ENCODE data around the gene RASGEF1C.

RASGEF1C gene

DNA sequence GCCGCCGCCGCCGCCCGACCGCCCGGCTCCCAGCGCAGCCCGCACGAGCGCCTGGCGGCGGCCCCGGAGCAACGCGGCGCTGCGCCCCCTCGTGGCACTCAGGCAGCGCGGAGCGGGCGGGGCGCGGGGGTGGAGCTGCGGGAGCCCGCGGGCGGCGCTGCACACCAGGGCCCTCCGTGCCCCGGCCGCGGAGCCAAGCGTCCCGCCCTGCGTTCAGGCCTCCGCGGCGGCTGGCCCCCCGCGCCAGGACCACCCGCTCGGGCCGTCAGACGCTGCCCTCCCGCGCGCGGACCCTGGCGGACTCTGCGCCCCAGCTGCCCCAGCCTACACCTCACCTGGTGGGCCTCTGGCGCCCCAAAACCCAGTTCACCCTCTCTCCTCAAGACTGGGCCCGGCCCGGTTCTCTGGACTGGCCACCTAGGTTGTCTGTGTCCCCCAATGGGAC lies at the start of gene RASGEF1C:
TSS of gene RASGEF1C (minus strand) at position 75 of the 445 bp plus-strand sequence. CDS start 71,159 bp downstream, outside the sequence.
- FAIRE-seq: no peak

DNA sequence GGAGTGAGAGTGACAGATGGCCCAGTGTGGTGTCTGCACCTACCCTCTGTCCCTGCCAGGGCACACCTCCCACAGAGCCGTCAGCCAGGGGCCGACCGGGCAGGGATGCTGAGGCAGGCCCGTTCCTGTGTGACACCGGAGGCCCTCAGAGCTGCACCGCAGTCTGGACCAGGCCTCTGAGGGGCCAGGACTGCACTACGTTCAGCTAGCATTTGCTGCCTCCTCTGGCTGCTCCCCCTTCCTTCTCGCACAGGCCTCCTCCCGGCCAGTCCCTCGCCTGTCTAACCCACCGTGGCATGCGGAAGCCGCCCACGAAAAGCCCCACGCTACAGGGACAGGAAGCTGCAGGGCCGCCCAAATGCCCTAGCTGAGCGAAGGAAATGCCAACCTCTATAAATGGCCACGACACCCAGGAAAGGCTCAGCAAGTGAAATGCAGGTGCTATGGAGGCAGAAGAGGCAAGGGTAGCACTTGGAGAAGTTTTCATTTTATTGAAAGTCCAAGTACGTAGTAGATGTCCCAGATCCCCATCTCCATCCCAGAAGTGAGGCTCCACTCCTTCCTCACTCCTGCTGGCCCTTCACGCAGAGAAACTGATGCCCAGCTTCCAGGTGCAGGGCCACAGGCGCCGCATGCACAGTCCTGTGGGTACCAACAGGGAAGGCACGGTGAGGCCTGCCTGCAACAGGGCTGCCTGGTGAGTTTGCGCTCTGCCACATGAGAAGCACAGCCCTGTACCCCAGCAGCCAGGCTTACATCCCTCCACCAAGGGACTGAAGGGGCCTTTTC lies 44.2 kb upstream of the RASGEF1C start:
- no peak for FAIRE-seq

- no peak for FAIRE-seq
Measured at GRCh38 chr5:180251887-180252286, 42.9 kb upstream of the RASGEF1C start.

- FAIRE-seq: no peak
Measured at GRCh38 chr5:180251141-180251540, 42.1 kb upstream of the RASGEF1C start.

- no peak for FAIRE-seq
Measured at GRCh38 chr5:180250329-180250728, 41.3 kb upstream of the RASGEF1C start.

DNA sequence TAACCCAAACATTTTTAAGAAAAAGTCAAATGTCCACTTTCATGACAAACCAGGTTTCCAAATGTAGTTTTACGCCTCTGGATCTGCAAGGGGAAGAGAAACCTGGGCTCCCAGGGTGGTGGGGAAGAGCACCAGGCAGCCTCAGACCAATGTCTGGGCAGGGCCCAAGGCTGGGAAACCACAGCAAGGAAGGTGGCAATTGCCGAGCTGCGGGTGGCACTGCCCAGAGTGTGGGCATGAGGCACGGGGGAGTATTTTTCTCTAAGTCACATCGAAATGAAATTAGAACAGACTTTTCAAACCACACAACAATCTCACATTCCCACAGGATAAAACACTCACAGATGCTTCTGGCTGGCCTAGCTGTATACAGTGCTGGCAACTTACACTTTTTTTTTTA lies 32.6 kb upstream of the RASGEF1C start:
- FAIRE-seq: no peak

DNA sequence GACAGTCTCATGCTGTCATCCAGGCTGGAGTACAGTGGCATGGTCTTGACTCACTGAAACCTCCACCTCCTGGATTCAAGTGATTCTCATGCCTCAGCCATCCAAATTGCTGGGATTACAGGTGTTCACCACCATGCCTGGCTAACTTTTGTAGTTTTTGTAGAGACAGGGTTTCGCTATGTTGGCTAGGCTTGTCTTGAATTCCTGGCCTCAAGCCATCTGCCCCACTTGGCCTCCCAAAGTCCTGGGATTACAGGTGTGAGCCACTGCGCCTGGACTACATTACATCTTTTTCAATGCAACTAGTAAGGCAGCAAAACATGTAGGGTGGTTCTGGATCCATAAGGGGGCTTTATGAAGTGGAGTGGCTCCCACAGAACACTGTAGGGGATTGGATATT lies 29.6 kb upstream of the RASGEF1C start:
- no peak for FAIRE-seq

DNA sequence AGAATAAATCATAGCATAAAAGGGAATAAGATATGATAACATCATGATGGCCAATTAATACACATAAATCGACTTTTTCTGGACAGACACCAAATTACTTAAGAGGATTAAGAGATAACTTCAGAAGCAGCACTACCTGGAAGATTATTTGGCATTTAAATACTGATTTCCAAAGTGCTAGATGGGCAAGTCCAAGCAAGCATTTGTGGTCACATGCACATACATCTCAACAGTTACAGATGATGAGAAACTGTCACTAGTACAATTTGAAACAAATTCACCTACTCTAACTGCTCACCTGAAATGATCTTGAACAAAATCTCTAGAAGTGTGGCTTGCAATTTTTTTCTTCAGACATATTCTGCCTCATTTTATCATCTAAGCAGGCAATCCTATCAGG lies 26.8 kb upstream of the RASGEF1C start:
- no peak for FAIRE-seq

DNA sequence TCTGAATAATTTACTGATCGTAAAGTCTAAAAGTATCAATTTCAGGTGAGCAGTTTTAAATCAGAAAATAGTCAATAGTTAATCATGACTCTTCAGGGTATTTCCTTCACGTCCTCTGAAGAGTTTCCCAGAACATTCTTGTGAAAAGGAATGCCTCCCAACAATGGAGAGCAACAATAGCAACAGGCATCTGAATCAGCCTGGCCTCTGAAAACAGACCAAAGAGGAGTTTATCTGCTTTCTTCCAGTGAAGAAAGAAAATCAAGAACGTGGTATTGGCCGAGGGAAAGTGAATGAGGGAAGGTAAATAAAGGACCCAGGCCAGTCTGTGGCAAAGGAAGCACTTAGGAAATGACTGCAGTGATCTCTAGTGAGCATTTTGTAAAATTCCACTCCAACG lies 26.1 kb upstream of the RASGEF1C start:
- FAIRE-seq: no peak

- no peak for FAIRE-seq
Measured at GRCh38 chr5:180234271-180234670, 25.3 kb upstream of the RASGEF1C start.

GRCh38 chr5:180233729-180234128 lies 24.7 kb upstream of the RASGEF1C start:
- no peak for FAIRE-seq

- FAIRE-seq: no peak
Measured at GRCh38 chr5:180230017-180230416, 21.0 kb upstream of the RASGEF1C start.

DNA sequence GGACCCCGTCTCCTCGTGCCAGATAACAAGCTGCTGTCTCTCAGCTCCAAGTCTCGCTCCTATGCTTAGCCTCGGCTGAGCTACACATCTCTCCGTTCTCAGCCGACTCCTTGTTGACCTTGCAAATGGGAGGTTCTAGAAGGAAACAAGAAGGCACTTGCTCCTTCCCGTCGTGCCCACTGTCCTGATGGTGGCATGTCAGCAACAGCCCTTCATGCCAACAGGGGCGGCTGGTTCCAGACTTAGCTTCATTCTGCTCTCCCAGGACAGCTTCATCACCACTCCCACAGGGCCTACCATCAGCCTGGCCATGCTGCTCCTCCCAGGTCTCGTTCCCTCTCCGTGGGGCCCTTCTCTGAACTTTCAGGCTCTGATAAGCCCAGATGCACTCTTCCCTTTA lies 13.0 kb upstream of the RASGEF1C start:
- FAIRE-seq: no peak

DNA sequence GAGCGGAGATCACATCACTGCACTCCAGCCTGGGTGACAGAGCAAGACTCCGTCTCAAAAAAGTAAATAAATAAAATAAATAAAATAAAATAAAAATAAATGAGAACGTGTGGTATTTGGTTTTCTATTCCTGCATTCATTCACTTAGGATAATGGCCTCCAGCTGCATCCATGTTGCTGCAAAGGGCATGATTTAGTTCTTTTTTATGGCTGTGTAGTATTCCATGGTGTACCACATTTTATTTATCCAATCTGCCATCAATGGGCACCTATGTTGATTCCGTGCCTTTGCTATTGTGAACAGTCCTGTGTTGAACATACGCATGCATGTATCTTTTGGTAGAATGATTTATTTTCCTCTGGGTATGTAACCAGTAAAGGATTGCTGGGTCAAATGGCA lies 8.8 kb upstream of the RASGEF1C start:
- no peak for FAIRE-seq

DNA sequence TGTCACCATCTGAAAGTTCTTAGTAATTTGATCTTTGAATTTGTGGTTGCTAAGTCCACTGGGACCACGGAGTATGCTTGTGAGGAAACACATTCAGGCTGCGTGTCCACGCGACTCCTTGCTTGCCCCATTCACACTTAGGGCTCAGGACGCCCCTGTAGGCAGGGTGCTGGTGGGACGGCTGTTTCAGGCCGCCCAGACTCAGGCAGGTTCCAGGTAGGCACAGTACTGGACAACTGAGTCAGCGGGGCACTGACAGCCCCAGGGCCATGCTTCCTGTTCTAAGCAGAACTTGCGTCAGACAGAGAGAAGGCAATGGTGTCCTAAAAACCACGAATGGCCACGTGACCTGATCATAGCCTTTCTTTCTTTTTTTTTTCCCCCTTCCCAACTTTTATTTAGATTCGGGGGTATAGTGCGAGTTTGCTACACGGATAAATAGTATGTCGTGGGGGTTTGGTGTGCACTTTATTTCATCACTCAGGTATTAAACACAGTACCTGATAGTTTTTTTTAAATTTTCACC lies 7.7 kb upstream of the RASGEF1C start:
- FAIRE-seq: no peak

DNA sequence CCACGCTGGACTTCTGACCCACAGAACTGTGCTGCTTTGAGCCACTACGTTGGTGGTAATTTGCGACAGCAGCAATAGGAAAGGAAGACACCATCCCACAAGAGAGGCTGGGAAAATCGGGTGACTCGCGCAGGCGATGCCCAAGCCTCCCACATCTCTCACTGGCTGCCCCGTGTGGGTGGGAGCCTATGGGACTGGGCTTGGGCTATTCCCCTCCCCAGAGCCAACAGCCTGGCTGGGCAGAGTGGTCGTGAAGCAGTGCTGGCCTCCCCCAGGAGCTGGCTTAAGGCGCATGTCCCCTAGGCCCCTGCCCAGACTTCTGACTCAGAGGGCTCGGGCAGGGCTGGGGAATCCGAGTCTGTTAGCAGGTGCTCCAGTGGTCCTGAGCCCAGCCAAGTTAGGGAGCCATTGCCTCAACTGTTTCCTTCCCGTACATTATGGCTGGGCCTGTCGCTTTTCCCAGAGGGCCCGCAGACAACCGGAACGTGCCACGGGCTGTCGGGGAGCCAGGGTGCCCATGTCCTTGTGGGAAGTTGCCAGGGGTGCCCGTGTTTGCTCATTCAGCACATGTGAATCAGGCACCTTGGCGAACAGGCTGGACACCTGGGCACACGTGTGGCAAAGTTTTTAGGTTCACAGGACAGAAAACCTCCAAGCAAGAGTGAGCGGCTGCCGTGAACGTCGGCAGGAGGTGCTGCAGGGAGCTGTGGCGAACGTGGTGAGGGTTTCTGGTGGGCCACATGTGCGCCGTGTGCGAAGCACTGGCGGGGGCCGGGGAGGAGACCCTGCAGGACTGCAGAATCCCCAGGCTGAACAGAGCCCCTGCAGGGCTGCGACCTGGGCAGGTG lies 7.0 kb upstream of the RASGEF1C start:
- no peak for FAIRE-seq

DNA sequence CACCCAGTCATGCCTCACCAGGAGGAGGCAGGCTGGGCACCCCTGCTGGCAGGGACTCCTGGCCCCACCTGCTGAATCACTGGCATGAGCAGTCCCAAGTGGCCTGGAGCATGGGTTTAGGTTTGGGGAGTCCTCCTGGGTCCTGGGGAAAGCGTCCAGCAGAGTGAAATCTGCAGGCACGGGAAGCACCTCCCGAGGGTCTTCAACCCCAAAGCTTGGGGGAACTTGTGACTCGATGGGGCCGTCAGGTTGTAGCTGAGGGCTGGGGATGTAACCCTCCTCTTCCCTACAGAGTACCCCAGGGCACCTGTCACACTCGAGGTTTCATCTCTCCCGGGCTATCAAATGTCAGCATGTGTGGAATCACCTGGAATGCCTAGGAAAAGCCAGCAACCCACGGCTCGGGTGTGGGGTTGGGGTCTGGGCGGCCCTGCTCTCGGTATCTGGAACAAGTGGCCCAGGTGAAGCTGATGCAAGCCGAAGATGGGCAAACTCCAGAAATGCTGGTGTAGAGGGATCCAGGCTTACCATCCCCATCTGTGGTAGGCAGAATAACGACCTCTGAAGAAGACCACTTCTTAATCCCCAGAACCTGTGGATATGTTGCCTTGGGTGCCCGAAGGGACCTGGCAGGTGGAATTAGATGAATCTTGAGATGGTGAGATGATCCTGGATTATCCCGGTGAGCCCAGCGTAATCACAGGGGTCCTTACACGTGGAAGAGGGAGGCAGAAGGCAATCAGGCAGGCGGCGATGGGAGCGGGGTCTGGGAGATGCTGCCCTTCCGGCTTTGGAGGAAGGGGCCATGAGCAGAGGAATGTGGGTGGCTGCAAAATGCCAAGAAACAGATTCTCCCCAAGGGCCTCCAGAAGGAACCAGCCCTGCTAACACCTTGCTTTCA lies 6.1 kb upstream of the RASGEF1C start:
- FAIRE-seq: no peak

- FAIRE-seq: no peak
Measured at GRCh38 chr5:180213657-180214207, 4.7 kb upstream of the RASGEF1C start.

GRCh38 chr5:180213256-180213600 lies 4.2 kb upstream of the RASGEF1C start:
- no peak for FAIRE-seq

GRCh38 chr5:180212363-180213255 lies 3.6 kb upstream of the RASGEF1C start:
- no peak for FAIRE-seq

- FAIRE-seq: no peak
Measured at GRCh38 chr5:180211761-180212035, 2.7 kb upstream of the RASGEF1C start.

All from colon (tissue), 2 donors.